HG02884 (cell line): ENCODE measurements around the gene NHLRC1.

Source experiments
- ATAC-seq: cut with Tn5 transposase; IDR thresholded peaks from one replicate; pipeline ENCODE4 v1.9.1; 2021; ENCODE audit warnings: mild to moderate bottlenecking, moderate library complexity; ENCODE audit not compliant: unreplicated experiment

NHLRC1 gene

GRCh38 chr6:18139935-18140621, 17.6 kb upstream of the NHLRC1 start:
- ATAC-seq = no peak

GRCh38 chr6:18138906-18139305, 16.4 kb upstream of the NHLRC1 start:
- no peak for ATAC-seq

GRCh38 chr6:18136260-18136659, 13.8 kb upstream of the NHLRC1 start:
- ATAC-seq = no peak

- no peak for ATAC-seq
These were observed 12.7 kb upstream of the NHLRC1 start for GRCh38 chr6:18135171-18135570.

GRCh38 chr6:18132346-18132745, 9.9 kb upstream of the NHLRC1 start:
- no peak for ATAC-seq

- no peak for ATAC-seq
These were observed 3.6 kb upstream of the NHLRC1 start for GRCh38 chr6:18126121-18126520.

GRCh38 chr6:18121580-18122127, 823 bp downstream of the NHLRC1 start:
- ATAC-seq = no peak

GRCh38 chr6:18119236-18119635, 3.2 kb downstream of the NHLRC1 start:
- ATAC-seq = no peak

GRCh38 chr6:18118330-18118729, 4.1 kb downstream of the NHLRC1 start:
- ATAC-seq = no peak

- ATAC-seq = no peak
These were observed 5.3 kb downstream of the NHLRC1 start for GRCh38 chr6:18117136-18117535.

- peak; percentile 69 for ATAC-seq
These were observed 7.1 kb downstream of the NHLRC1 start for GRCh38 chr6:18115356-18115755.

- no peak for ATAC-seq
These were observed 12.3 kb downstream of the NHLRC1 start for GRCh38 chr6:18110162-18110561.

- ATAC-seq = no peak
These were observed 15.4 kb downstream of the NHLRC1 start for GRCh38 chr6:18107061-18107460.

- no peak for ATAC-seq
These were observed 19.5 kb downstream of the NHLRC1 start for GRCh38 chr6:18102783-18103509.

GRCh38 chr6:18101873-18102272, 20.6 kb downstream of the NHLRC1 start:
- no peak for ATAC-seq

GRCh38 chr6:18101271-18101670, 21.2 kb downstream of the NHLRC1 start:
- no peak for ATAC-seq

- no peak for ATAC-seq
These were observed 22.2 kb downstream of the NHLRC1 start for GRCh38 chr6:18100296-18100695.

- no peak for ATAC-seq
These were observed 23.0 kb downstream of the NHLRC1 start for GRCh38 chr6:18099511-18099910.

- ATAC-seq = no peak
These were observed 26.1 kb downstream of the NHLRC1 start for GRCh38 chr6:18096423-18096822.

GRCh38 chr6:18091382-18091781, 31.1 kb downstream of the NHLRC1 start:
- ATAC-seq = no peak

GRCh38 chr6:18090349-18090786, 32.1 kb downstream of the NHLRC1 start:
- ATAC-seq = no peak
